ENCODE measurements around the gene EPOP. TPM values are rescaled to one million over a fixed set of nuclear protein-coding genes. Genes with fewer than 3 reads are reported as not detected.

Gene EPOP
- total RNA-seq, 1 experiment from 2014 or later = 37.9 TPM

DNA sequence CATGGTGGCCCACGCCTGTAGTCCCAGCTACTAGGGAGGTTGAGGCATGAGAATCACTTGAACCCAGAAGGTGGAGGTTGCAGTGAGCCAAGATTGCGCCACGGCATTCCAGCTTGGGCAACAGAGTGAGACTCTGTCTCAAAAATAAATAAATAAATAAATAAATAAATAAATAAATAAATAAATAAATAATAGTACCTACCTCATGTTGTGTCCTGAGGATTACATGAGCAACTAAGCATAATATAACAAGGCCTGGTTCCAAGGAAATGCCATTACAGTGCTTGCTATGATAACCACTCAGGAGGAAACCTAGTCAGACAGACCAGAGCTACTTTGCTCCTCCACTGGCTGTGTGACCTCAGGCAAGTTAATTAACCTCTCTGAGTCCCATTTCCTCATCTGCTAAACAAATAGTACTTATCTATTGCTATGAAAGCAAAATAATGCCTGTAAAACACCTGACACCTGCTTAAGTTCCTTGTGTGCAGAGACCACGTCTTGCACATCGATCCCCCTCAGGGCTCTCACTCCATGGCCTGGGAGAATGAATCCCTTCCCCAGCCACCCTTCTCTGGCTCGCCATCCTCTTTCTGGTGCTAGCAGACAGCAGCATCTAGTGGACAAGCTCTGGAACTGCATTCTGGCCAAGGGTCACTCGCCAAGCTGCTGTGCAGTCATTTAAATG is 7.5 kb downstream of the EPOP start:
- Histone ChIP-seq H3K4me1 (ENCODE audit: control insufficient read depth in 1 of 2, insufficient read depth in 2 of 2, low read length in 2 of 2) (peaks cover 6 to 20% of the 10 kb centered on the region in 2 experiments; a peak in 3 of 4 replicates), H3K27me3 (ENCODE audit: insufficient read depth, low read length) (no peaks in the 10 kb centered on the region; the same call in 1 of the 2 replicates), H3K4me2 (ENCODE audit: low read length) (no peak overlapping the region), H2AFZ (ENCODE audit: low read depth, low read length, poor library complexity, severe bottlenecking) (no peak overlapping the region), H4K20me1 (ENCODE audit: insufficient read depth) (no peaks in the 10 kb centered on the region), H3K36me3 (ENCODE audit: control insufficient read depth in 1 of 2, insufficient read depth in 2 of 2, low read length in 2 of 2) (no peaks in the 10 kb centered on the region), H3K27ac (ENCODE audit: low read depth, low read length) (no peak overlapping the region), H3K79me2 (ENCODE audit: insufficient read depth, low read length) (0 out of 2 replicates have a peak, but pooled peaks cover under 1% of the 10 kb centered on the region), H3K9ac (ENCODE audit: low read length) (no peak overlapping the region), H3K4me3 (replicated peaks in 1 of 2; ENCODE audit: low read depth in 1 of 2, low read length in 2 of 2) (no peak overlapping the region), H3K9me3 (ENCODE audit: control insufficient read depth in 1 of 2, insufficient read depth in 1 of 2, low read depth in 1 of 2, low read length in 2 of 2) (no peaks in the 10 kb centered on the region), H3K9me2 (ENCODE audit: insufficient read depth) (no peaks in the 10 kb centered on the region)
- ChIA-PET CTCF (interaction anchor here (0.7 to 7.6 kb wide), 15 partner anchors 10 to 334 kb away, joined by 3 to 146 read pairs (median 4); no protein-coding TSS in a partner anchor), RAD21 (ENCODE audit: low non-redundant PET in 1 of 2, low total read pairs in 2 of 2, uncharacterized antibody in 2 of 2, unreplicated experiment in 2 of 2) (interaction anchor here (0.5 to 1.6 kb wide), 6 partner anchors 42 to 243 kb away, joined by 3 to 9 read pairs (median 4); no protein-coding TSS in a partner anchor), POLR2A (no interaction called here)
- intact Hi-C loops (cut with micrococcal nuclease) = loop anchor here (1.0 to 10.0 kb wide), 6 partner anchors 82 to 318 kb away; no protein-coding TSS in a partner anchor
- ATAC-seq (peak; percentile 65), DNase-seq (ENCODE audit: low read depth, low spot score) (peak; percentile 57)
- TF ChIP-seq RAD21 (IDR thresholded peaks at IDR 0.05; ENCODE audit: low read depth) (peak; percentile 99), MAX (IDR thresholded peaks at IDR 0.05) (peak; percentile 51), CBX3 (IDR thresholded peaks at IDR 0.05; ENCODE audit: low read depth) (peak; percentile 82; the same call in 1 of the 2 replicates)
- TF ChIP-seq, protein P1, sequence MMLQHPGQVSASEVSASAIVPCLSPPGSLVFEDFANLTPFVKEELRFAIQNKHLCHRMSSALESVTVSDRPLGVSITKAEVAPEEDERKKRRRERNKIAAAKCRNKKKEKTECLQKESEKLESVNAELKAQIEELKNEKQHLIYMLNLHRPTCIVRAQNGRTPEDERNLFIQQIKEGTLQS (IDR thresholded peaks at IDR 0.05) = no peak
- TF ChIP-seq, protein P2, sequence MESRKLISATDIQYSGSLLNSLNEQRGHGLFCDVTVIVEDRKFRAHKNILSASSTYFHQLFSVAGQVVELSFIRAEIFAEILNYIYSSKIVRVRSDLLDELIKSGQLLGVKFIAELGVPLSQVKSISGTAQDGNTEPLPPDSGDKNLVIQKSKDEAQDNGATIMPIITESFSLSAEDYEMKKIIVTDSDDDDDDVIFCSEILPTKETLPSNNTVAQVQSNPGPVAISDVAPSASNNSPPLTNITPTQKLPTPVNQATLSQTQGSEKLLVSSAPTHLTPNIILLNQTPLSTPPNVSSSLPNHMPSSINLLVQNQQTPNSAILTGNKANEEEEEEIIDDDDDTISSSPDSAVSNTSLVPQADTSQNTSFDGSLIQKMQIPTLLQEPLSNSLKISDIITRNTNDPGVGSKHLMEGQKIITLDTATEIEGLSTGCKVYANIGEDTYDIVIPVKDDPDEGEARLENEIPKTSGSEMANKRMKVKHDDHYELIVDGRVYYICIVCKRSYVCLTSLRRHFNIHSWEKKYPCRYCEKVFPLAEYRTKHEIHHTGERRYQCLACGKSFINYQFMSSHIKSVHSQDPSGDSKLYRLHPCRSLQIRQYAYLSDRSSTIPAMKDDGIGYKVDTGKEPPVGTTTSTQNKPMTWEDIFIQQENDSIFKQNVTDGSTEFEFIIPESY (IDR thresholded peaks at IDR 0.05; ENCODE audit: extremely low read depth, insufficient replicate concordance, low read length) = no peak
- TF ChIP-seq, protein P3, sequence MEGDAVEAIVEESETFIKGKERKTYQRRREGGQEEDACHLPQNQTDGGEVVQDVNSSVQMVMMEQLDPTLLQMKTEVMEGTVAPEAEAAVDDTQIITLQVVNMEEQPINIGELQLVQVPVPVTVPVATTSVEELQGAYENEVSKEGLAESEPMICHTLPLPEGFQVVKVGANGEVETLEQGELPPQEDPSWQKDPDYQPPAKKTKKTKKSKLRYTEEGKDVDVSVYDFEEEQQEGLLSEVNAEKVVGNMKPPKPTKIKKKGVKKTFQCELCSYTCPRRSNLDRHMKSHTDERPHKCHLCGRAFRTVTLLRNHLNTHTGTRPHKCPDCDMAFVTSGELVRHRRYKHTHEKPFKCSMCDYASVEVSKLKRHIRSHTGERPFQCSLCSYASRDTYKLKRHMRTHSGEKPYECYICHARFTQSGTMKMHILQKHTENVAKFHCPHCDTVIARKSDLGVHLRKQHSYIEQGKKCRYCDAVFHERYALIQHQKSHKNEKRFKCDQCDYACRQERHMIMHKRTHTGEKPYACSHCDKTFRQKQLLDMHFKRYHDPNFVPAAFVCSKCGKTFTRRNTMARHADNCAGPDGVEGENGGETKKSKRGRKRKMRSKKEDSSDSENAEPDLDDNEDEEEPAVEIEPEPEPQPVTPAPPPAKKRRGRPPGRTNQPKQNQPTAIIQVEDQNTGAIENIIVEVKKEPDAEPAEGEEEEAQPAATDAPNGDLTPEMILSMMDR (IDR thresholded peaks at IDR 0.05 in 2 of 3, conservative IDR thresholded peaks at IDR 0.05 in 1 of 3; ENCODE audit: borderline replicate concordance in 1 of 3, insufficient read depth in 1 of 3, low read depth in 2 of 3, low read length in 2 of 3) = peak; percentile 98 to 100 (median 100)
- no TSS peak for BruUV-seq (replicated peaks)
